HG02623 (cell line): Measurements from ENCODE around the gene HECTD4.
"Not testable (repeated sequence)": the region's sequence is repeated elsewhere in the genome, so short reads cannot be mapped to it uniquely, and the experiment has no call there.

Experiments
- ATAC-seq: cut with Tn5 transposase; IDR thresholded peaks from one replicate; pipeline ENCODE4 v1.9.1; 2021; ENCODE audit warnings: moderate library complexity; ENCODE audit not compliant: unreplicated experiment

HECTD4 gene, protein sequence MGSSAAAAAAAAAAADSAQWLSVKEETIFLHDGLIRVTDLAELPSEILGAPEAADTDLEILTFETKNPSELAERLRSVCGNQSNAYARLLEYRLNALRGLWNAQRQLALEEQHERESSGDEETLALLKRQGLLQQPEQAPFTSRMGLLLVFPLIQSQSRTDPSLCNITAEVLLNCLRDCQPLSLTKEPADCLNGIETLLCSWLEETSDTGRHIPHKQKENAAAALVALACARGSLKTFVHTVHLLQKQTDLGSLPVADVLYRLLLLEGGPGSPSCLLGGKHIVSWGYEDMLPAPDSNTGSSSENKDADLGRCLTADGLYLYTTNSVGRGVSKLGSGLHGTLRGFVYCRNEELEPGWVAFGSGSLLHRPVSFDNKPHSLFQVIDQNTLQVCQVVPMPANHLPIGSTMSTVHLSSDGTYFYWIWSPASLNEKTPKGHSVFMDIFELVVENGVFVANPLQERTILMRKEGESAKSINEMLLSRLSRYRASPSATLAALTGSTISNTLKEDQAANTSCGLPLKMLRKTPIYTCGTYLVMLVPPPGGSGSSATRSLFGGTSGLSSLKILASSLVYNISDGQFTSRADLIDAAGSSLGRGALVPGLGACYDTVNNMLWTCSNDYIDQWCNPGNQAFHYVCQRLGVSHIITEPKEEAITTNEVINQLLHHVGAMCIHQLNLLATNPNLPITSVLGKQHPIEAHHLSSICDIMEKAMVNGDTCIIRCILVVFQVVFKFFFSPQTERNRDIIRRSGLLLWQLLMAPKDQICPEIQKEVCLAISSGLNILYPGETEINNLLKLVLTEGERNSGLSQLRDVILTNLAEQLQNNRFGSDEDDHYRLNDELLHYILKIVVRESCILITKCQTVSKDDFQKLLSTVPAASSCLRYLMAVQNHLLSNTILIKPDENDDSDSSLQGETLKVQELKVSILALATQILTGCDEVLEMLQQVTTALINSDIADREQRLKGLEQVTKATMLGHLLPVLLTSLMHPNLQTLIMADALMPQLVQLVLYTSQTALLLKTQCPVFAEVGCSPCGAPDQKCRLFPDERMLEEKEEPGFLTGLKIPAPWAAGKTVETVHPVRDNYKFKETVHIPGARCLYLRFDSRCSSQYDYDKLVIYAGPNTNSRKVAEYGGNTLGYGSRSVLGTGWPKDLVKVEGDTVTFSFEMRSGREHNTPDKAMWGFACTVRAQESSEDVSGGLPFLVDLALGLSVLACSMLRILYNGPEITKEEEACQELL (N-terminal part only)

GRCh38 chr12:112381883-112382796 is at the start of gene HECTD4:
Gene HECTD4 (minus strand): TSS chr12:112382431. CDS start chr12:112382128, 303 bp downstream.
- ATAC-seq = peak; percentile 86

GRCh38 chr12:112431965-112432364 is 49.7 kb upstream of the HECTD4 start:
- no peak for ATAC-seq

DNA sequence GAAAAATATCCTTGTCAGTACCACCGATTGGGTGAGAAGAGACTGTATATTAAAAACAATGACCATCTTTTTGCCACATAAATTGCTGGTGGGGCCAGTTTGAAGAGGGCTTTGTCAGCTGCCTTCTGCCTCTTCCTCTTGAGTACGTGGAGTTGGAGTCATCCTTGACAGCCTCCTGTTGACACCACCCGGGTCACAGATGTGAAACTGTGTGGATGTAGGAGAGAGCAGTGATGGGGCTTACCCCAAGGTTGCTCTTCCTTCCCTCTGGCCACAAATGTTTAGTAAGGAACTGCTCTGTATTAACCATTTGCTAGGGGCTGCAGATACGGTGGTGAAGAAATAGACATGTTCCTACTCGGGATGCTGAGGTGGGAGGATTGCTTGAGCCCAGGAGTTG is 48.7 kb upstream of the HECTD4 start:
- ATAC-seq = no peak

- ATAC-seq = no peak
These were observed 45.5 kb upstream of the HECTD4 start for GRCh38 chr12:112427760-112428159.

DNA sequence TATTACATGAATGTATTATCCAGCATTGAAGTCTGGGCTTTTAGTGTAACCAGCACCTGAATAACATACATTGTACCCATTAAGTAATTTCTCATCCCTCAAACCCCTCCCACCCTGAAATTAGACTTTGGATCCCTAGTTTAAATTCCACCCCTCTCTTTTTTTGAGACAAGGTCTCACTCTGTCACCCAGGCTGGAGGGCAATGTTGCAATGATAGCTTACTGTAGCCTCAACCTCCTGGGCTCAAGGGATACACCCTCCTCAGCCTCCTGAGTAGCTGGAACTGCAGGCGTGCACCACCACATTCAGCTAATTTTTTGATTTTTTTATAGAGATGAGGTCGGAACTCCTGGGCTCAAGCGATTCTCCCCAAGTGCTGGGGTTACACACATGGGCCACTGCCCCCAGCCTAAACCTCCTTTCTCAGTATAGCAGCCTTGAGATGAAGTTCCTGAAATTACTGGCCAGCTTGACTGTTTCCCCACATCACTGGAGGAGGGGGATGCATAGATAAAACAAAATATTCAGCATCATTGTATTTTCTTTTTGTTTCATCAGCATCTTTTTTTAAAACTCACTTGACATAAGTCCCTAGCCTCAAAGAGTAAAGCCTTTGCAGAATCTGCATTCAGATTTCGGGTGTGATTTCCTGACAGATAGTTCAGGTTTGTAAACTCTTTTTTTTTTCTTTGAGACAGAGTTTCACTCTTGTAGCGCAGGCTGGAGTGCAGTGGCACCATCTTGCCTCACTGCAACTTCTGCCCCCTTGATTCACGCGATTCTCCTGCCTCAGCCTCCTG is 43.6 kb upstream of the HECTD4 start:
- ATAC-seq = no peak

- no peak for ATAC-seq
These were observed 41.9 kb upstream of the HECTD4 start for GRCh38 chr12:112424126-112424525.

DNA sequence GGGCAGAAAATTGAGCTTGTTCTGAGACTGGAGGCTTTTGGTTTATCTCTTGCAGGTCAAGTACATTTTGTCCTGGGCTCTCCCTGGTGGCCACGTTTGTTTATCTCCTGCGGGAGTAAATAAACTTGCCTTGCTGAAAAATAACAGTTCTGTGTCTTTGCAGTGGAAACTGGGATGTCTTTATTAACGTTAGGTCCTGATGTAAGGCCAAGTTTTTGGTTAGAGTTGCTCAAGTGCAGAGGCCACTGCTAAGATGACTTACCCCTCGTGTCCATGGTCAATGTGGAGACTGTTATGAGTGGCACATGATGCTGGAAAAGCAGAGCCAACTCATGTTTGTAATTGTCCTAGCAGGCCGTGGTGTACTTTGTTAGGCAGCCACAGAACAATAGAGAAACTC is 40.3 kb upstream of the HECTD4 start:
- no peak for ATAC-seq

DNA sequence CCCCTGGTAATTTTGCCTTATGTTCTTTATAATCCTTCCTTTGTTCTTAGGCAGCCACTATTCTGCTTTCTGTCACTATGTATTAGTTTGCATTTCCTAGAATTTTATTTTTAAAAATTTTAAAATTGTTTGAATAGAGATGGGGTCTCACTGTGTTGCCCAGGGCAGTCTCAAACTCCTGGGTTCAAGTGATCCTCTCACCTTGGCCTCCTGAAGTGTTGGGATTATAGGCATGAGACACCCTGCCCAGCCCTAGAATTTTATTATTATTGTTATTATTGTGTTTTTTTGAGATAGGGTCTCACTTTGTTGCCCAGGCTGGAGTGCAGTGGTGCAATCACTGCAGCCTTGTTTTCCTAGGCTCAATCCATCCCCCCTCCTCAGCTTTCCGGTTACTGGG is 39.1 kb upstream of the HECTD4 start:
- ATAC-seq = no peak

DNA sequence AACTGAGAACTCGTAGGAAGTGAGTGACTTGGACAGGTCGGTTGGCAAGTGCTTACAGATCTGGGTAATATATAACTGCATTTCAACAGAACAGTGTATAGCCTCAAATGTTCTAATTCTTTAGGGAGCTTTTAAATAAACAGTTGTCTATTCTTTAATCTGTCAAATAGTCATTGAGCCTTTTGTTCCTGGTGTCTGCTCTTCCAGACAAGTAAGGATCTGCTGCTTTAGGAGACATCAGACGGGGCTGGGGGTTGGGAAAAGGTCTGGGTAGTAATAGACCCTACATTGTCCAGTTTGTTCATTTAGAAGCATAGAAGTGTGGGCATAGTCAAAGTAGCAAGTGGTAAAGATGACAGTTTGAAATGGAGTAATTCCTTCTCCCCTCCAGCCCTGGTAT is 38.5 kb upstream of the HECTD4 start:
- no peak for ATAC-seq

- ATAC-seq = peak; percentile 5
These were observed 37.3 kb upstream of the HECTD4 start for GRCh38 chr12:112419297-112420133.

DNA sequence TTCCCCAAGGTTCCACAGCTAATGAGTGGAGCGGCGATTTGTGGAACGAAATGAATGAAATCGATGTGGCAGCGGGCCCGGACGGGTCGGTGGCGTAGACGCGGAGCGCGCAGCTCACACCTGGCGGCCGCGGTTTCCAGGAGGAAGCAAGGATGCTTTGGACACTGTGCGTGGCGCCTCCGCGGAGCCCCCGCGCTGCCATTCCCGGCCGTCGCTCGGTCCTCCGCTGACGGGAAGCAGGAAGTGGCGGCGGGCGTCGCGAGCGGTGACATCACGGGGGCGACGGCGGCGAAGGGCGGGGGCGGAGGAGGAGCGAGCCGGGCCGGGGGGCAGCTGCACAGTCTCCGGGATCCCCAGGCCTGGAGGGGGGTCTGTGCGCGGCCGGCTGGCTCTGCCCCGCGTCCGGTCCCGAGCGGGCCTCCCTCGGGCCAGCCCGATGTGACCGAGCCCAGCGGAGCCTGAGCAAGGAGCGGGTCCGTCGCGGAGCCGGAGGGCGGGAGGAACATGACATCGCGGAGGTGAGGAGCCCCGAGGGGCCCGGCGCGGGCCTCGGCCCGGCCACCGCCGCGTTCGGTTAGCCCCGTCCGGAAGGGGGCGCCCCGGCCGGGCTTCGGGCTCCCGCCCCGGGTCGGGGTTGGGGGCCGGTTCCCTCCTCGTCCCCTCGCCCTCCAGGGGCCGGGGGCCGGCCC is 36.5 kb upstream of the HECTD4 start, which contains the start of gene PTPN11:
Gene PTPN11 (plus strand): TSS at position 340 of the 689 bp plus-strand sequence. CDS start 165 bp downstream, at position 505.
- ATAC-seq = peak; percentile 77

- no peak for ATAC-seq
These were observed 36.0 kb upstream of the HECTD4 start for GRCh38 chr12:112418273-112418607.

GRCh38 chr12:112415457-112415856 is 33.2 kb upstream of the HECTD4 start:
- not testable (repeated sequence) for ATAC-seq

DNA sequence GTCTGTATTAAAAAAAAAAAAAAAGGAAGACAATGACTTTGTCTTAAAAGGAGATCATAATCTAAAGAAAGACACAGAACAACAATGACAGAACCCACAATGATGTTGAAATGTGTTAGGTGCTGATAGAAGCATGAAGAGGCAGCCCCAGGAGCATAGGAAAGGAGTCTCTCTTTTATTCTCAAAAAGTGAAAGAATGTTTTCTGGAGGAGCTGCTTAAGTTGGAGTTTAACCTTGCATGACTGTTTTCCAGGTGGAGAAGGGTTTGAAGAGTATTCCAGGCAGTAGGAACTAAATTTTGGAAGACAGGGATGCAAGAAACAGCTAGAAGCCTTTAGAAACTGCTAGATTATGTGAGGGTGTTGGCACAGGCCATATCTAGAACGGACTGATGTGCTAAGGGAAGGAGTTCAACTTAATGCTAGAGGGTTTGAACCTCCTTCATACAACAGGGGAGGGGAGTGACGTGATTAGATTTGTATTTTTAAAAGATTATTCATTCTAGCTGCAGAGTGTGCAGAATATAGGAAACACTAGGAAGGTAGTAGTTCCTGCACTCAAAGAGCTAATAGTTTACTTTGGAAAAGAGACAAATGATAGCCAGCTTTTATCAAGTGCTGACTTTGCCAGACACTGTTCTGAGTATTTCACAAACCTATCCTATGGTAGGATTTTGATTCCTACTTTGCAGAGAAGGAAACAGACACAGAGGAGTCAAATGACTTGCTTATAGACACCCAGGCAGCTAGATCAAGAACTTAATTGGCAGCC is 31.8 kb upstream of the HECTD4 start:
- no peak for ATAC-seq

DNA sequence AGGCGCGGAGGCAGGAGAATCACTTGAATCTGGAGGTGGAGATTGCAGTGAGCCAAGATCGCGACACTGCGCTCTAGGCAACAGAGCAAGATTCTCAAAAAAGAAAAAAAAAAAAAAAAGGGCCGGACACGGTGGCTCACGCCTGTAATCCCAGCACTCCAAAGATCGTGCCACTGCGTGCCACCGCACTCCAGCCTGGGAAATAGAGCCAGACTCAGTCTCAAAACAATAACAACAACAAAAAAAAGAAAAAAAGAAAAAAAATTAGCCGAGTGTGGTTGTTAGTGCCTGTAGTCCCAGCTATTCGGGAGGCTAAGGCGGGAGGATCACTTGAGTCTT is 27.6 kb upstream of the HECTD4 start:
- no peak for ATAC-seq

DNA sequence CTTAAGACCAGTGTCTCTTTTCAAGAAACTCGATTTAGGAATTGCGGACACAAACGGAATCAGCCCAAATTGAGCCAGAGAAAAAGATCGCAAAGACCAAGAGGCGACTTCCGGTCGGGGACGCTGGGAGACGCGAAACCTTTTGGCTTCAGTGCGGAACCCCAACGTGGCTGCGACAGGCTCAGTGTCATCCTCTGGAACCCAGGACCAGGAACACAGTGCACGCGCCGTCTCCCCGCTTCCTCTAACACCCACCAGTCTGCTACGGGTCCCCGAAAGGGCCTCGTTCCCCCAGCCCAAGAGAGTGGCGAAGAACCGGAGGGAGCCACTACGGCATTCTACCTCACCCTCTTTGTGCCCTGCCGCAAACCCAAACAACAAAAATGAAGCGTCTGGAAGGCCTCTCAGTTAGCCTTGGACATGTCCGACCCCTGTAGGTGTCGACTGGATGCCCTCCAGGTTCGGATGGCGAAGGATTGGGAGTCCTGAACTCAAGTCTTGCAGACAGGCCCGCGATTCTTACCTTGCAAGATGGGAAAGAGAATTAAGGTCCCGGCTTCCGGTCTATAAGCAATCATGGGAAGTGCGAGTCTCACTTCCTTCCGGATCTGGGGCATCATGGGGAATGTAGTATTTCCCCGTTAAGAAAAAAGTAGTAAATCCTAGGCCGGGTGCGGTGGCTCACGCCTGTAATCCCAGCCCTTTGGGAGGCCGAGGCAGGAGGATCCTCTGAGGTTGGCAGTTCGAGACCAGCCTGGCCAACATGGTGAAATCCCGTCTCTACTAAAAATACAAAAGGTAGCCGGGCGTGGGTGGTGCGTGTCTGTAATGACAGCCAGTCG is 27.1 kb upstream of the HECTD4 start, which contains the start of gene RPL6:
Gene RPL6 (minus strand): TSS at position 542 of the 842 bp plus-strand sequence. CDS start 949 bp downstream, outside the sequence.
- ATAC-seq = peak; percentile 85
